ENCODE measurements around the gene DRC3. TPM values are rescaled to one million over a fixed set of nuclear protein-coding genes. Genes with fewer than 3 reads are reported as not detected.
"Not testable (repeated sequence)": the region's sequence is repeated elsewhere in the genome, so short reads cannot be mapped to it uniquely, and the experiment has no call there.

DRC3 gene
- total RNA-seq, 1 donor from 2014 or later, result not detected

DNA sequence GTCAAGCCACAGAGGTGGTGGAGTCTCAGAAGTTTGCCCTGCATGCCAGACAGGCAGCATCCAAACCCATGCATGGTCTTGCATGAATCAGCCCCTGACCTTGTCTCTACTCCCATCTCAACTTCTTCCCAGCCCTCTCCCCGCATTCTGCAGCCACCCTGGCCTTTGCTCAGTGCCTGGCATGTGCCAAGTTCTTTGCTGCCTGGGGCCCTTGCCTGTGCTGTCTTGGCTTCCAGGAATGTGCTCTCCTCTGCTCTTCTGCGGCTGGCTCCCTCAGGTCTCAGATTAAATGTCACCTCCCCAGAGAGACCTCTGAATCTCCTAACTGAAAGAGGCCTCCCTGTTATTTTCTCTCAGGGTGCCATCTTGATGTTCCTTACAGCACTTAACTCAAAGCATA lies 17.6 kb downstream of the DRC3 start:
- intact Hi-C loops (cut with micrococcal nuclease), result no loop called here

DNA sequence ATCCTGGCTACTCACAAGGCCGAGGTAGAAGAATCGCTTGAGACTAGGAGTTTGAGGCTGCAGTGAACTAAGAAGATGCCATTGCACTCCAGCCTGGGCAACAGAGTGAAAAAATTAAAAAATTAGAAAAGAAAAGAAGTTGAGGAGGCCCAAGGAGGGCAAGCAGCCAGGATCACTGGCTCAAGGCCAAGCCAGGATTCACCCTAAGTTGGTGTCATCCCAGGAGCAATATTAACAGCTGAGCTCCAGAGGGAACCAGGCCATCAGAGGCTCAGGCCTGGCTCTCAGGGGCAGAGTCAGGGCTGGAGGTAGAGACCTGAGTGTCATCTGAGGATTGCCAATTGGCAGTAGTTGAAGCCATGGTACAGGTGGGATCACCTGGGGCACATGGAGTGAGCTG lies 20.7 kb downstream of the DRC3 start:
- intact Hi-C loops (cut with micrococcal nuclease), result no loop called here

DNA sequence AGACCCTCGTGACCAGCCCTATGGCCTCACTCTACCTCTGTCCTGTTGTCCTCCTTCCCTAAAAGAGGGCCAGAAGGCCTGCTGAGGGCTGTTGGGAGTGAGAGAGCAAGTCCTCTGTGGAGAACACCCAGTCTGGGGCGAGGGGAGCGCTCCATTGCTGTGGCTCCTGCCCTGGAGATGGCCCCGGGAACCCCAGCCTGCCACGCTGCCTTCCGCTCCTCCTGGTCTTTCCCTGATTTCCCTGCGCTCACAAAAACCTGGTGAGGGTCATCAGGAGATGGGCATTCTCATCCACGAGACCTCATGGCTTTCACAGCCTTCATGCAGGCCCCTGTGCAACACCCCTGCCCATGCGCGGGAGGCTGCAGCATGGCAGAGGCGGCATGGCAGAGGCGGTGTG lies 21.2 kb downstream of the DRC3 start:
- intact Hi-C loops (cut with micrococcal nuclease), result no loop called here

DNA sequence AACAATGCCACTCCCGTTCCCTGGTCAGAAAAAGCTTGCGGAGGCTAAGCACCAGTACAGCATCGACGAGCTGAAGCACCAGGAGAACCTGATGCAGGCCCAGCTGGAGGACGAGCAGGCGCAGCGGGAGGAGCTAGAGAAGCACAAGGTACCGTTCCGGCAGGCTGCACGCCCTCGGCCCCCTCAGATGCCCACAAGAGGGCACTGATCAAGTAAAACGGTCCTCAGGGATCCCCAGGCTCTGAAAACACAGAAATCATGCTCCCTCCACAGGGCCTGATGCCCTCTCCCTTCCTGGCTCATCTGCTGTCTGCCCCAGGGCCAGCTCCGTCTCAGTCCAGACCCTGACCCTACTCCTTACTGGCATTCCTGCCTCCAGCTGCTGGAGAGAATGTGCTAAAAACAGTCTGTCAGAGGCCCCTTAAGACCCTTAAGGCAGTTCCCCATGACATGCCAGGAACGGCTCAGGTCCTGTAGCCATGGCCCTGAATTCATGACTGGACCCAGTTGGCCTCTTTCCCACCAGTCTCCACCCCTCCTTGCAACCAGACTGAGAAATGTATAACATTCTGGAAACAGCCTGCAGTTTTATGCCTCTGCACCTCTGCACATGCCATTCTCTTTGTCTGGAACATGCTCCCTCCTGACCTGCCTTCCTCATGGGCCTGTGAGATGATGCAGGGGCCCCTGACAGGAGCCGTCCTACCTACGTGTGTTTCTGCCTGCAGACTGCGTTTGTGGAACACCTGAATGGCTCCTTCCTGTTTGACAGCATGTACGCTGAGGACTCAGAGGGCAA lies 21.8 kb downstream of the DRC3 start:
- intact Hi-C loops (cut with micrococcal nuclease), result no loop called here

DNA sequence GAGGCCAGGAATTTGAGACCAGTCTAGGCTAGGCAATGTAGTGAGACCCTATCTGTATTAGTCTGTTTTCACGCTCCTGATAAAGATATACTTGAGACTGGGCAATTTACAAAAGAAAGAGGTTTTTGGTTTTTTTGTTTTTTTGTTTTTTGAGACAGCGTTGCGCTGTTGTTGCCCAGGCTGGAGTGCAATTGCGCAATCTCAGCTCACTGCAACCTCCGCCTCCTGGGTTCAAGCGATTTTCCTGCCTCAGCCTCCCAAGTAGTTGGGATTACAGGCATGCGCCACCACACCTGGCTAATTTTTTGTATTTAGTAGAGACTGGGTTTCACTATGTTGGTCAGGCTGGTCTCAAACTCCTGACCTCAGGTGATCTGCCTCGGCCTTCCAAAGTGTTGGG lies 23.2 kb downstream of the DRC3 start:
- intact Hi-C loops (cut with micrococcal nuclease), result not testable (repeated sequence)

DNA sequence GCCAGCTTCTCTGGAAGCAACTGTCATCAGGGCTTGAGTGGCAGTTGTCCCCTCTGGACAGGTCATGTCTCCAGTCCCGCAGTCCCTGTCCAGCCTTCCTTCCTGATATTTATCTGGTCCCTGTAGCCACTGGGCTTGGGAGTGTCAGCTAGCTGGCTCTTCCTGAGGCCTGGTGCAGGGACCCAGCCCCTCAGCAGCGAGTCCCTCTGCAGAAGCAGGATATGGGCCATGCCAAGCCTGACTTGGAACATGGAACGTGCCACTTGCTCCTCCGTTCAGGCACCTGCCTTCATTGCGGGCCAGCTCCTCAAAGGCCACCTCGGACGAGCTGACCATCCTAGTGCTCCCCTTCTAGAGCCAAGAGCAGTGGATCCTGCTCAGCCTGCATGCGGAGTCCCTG lies 26.3 kb downstream of the DRC3 start:
- intact Hi-C loops (cut with micrococcal nuclease), result no loop called here

DNA sequence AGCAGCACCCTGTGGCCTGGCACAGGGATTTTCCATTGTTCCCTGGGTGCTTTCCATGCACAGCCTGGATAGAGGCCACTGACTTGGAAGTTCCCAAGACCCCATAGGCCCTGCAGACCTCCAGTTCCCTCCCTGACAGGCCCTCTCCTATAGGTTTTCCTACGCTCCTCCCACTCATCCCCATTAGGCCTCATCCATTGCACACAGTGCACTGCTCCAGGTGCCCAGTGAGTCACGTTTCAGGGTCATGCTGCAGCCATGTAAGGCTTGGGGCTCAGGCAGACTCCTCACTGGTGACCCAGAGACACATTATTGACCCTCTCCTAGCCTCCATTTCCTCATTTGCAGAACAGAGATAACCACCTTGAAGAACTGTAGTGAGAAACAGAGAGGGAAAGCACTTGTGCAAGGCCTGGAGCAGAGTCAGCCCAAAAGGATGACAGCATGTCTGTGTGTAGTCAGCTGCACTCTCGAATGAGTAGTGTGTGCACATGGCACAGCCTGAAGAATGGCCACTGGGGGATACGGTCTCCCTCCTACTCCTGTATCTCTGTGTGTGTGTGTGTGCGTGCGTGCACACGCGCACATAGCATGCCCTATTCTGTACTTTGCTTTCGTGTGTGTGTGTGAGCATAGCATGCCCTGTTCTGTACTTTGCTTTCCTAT lies 26.8 kb downstream of the DRC3 start:
- intact Hi-C loops (cut with micrococcal nuclease), result no loop called here

DNA sequence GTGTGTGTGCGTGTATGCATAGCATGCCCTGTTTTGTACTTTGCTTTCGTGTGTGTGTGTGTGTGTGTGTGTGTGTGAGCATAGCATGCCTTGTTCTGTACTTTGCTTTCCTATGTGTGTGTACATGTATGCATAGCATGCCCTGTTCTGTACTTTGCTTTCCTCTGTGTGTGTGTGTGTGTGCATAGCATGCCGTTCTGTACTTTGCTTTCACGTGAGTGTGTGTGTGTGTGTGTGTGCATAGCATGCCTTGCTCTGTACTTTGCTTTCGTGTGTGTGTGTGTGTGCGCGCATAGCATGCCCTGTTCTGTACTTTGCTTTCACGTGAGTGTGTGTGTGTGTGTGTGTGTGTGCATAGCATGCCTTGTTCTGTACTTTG lies 27.4 kb downstream of the DRC3 start:
- intact Hi-C loops (cut with micrococcal nuclease), result no loop called here

DNA sequence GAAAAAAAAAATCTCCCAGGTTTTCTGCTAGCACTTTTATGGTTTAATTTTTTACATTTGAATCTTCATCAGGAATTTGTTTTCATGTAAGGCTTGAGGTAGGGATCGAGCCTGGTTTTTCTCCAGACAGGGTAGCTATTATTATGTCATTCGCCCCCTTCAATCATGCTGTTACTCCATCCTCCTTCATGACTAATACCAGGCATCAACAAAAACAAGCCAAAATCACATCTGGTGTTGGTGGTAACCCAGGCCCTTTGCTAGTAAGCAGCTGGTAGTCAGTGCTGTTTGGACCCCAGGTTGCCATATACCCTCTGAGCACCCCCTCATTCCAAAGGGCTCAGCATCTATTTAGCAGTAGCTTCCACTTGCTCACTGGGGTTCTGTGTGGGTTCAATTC lies 29.5 kb downstream of the DRC3 start:
- intact Hi-C loops (cut with micrococcal nuclease), result no loop called here

DNA sequence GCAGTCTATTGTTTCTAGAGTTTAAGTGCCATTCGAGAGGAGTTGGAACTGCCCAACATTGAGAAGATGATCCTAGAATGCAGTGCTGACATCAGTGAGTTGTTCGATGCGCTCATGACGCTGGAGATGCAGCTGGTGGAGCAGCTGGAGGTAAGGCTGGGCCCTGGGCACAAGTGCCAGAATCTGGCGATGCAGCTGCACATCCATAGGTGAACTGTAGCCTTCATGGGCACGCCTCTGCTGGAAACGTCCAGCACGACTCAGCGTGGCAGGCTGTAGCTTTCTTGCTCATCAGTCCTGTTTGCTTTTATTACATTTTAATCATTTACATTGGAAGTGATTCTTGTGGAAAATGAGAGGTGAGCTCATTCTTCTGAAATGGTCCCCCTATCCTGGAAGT lies 31.7 kb downstream of the DRC3 start:
- intact Hi-C loops (cut with micrococcal nuclease), result no loop called here

DNA sequence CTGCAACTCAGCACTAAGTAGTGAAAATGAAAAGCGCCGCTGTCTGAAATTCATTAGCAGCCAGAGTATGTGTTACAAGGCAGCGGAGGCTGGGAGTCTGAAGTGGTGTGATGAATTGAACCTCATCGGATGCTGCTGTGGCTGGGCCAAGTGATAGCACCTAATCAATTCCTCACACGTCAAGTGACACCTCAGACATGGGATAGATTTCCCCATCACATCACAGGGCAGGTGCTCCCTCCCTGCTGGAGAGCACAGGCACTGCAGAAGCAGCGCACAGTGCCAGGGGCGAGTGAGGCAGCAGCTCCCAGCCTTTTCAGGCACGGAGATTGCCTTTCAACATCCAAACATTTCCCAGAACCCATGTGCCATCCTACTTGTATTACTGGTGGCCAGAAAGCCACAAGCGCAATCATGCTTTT lies 32.2 kb downstream of the DRC3 start:
- intact Hi-C loops (cut with micrococcal nuclease), result no loop called here

DNA sequence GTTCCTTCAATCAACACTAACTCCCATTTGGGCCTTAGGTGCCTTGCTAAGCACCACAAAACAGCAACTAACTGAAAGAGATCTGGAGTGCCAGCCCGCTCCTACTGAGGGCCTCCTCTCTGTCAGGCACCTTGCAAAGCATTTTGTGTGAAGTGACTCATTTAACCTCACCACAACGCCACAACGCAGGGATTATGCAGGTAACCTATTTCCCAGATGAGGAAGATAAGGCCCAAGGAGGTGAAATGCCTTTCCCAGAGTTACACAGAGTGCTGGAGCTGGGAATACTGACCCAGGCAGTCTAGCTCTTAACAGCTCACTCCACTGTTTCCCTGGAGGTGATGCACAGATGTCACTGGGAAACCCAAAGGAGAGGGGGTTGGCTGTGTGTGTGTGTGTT lies 32.8 kb downstream of the DRC3 start:
- intact Hi-C loops (cut with micrococcal nuclease), result no loop called here

DNA sequence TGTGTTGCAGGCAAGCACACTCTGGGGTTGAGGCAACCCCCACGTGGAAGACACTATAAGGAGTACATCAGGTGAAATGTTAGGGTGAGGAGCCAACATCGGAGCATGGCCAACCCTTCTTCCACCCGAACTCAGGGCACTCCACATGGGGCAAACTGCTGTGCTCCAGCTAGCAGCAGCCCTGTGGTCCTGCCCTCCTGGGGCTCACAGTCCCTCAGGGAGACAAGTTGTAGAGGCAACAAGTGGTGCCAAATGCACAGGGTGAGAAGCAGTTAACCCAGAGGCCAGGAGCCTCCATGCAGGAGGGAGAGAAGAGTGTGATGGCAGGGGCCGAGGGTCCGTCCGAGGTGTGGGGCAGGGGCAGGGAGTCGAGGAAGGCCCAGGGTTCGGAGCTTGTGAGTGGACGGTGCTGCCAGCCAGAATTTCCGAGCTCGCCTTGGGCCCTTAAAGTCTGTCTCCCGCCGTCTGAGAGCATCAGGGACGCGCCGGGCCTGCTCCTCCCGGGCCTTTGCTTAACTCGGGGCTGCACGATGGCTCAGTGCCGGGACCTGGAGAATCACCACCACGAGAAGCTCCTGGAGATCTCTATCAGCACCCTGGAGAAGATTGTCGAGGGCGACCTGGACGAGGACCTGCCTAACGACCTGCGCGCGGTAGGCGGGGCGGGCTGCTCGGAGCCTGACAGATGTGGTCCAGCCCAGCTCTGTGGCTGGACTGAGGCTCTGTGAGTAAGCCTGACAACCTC lies 34.0 kb downstream of the DRC3 start:
- intact Hi-C loops (cut with micrococcal nuclease), result no loop called here

DNA sequence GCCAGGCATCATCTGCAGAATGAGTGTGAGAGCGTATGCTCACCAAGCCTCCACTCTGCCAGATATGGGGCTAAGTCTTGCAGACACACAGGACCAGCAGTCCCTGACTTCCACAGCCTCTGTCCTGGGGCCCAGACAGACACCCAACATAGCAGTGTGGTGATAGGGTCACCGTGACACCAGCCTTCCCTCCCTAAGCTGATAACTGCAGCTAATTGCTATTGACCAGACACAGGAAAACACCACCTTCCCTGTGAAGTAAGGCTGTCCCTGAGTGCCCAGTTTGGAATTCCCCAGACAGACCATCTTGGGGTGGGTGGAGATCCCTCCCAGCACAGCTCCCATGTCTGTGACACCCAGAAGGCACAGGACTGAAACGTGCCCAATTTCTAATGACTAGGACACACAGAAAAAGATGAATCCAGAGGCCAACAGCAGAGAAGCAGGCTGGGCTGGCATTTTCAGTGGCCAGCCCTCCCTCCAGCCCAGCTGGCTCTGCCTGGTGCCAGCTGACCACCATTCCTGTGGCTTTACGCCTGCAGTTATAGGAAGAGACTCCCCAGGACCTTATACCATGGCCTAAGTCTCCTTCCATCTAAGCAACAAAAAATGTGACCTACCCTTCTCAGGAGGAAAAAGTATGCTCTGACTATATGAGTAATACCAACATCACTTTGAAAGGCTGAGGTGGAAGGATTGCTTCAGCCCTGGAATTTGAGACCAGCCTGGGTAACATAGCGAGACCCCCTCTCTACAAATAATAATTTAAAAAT lies 36.0 kb downstream of the DRC3 start:
- intact Hi-C loops (cut with micrococcal nuclease), result no loop called here

DNA sequence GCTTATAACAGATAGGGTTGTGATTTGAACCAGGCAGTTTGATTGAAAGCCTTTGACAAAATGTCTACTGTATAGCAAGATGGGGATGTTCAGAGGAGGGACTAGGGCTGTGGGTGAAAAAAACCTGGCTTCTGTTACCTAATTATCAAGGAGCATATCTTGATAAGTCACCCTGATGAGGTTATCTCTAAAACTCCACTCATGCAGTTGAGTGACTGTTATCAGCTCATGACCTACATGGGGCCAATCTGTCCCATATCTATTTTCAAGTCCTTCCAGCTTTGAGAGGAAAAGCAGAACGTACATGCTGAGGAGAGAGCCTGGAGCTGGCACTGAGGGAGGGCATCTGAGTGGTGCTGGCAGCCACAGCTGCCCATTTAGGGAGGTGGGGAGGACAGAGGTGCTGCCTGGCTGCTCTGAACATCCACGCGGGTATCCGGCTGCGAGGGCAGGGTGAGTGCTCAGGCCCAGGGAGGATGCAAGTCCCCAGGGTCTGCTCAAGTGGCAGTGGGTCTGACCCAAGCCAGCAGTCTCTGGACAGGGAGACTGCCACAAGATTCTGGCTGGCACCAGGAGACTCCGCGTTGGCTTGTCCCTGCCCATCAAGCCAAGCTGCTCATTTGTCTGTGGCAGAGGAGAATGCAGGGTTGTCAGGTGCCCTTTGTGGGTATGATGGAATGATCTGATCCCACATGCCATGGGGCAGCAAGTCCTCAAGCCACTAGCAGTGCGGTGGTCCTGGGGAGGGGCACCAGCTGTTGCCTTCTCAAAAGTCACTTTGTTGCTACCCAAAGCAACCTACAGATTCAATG lies 37.2 kb downstream of the DRC3 start:
- intact Hi-C loops (cut with micrococcal nuclease), result no loop called here

DNA sequence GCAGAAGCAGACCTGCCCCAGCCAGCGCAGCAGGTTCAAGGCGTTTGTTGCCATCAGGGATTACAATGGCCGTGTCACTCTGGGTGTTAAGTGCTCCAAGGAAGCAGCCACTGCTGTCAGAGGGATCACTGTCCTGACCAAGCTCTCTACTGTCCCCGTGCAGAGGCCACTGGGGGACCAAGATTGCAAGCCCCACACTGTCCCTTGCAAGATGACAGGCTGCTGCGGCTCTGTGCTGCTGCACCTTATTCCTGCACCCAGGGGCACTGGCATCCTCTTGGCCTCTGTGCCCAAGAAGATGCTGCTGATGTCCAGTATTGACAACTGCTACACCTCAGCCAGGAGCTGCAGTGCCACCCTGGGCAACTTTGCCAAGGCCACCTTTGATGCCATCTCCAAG lies 38.6 kb downstream of the DRC3 start:
- intact Hi-C loops (cut with micrococcal nuclease), result no loop called here

DNA sequence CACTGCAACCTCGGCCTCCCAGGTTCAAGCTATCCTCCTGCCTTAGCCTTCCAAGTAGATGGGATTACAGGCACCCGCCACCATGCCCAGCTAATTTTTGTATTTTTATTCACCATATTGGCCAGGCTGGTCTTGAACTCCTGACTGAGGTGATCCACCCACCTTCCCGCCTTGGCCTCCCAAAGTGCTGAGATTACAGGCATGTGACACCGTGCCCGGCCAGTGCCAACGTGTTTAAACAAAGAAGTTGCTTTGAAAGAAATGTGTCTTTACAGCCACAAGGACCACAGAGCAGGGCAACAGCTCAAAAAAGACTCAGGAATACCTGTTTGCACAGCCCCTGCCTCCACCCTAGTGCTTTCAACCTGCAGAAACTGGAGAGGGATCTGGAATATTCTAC lies 41.3 kb downstream of the DRC3 start:
- intact Hi-C loops (cut with micrococcal nuclease), result no loop called here

DNA sequence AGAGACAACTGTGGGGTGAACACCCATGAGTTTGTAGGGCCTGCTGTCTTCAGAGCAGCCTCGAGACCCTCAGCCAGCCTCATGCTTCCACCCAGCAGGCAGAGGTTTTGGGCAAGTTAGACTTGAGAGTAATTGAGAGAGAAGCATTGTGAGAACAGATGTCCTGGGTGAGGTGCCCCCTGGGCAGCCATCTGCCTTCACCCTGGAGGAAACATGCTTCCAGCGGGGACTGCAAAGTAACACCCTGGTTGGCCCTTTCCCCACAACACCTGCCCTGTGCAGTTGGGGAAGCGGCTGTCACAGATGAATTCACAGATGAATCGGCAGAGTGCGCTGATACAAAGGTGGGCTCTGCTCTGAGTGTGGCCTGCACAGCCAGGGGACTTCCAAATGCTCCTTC lies 42.9 kb downstream of the DRC3 start:
- intact Hi-C loops (cut with micrococcal nuclease), result no loop called here

DNA sequence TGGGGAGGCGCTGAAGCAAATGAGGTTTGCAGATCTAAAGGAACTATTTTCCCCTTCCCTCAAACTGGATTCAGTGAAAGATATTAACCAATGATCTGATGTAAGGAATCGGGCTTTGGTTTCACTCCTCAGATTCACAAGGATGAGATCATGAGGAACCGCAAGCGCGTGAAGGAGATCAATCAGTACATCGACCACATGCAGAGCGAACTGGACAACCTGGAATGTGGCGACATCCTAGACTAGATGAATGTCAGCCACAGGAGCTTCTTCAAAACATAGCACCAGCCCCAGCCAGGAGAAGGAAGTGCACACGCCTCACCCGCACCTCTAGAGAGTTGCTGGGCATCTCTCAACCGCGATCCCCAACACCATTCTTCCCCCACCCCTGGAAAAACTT lies 43.8 kb downstream of the DRC3 start:
- intact Hi-C loops (cut with micrococcal nuclease), result no loop called here

DNA sequence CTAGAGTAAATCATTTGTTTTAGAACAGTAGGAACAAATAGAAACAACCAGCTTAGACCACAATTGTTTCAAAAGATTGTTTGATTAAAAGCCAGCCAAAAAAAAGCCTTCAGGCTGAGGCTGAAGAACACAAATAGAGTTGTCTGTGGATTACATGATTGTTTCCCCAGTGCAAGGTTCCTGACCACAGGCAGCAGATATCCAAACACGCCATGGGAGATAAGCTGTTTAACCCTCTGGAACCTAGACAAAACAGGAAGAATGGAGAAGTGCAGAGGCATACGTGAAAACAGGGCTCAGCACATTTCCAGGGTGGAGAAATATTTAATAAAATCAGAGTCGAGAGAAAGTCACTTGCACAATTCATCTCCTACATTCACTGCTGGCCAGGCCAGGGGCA lies 45.3 kb downstream of the DRC3 start:
- intact Hi-C loops (cut with micrococcal nuclease), result no loop called here

DNA sequence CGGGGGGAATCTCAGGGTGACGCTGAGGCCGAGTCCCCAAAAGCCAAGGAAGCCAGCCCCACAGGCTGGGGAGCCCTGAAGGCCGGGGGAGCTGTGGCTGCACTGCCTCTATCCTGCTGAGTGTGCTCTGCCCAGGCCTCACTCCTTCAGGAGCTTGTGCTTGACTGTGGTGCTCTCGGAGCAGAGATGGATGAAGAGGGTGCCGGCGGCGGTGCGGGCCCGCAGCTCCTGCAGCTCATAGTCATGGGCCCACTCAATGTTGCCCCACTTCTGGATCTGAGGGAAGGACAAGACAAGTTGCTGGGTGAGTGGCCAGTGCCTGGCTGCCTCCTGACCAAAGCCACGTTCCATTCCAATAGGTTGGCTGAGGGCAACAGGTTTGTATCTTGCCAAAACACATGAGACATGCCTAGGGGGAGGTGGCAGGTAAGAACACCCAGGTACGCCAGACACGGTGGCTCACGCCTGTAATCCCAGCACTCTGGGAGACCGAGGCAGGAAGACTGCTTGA lies 45.8 kb downstream of the DRC3 start:
- intact Hi-C loops (cut with micrococcal nuclease), result no loop called here

Data from T-helper 2 cell treated with Interferon-gamma antibody and Interleukin-4, amounts not matched to agents 100 ng/mL and 5 ng/mL, for 36 hours (primary cell).